VCaP (cell line): ENCODE data around the gene TSPAN2.
"Not testable (repeated sequence)": the region's sequence is repeated elsewhere in the genome, so short reads cannot be mapped to it uniquely, and the experiment has no call there.

Source experiments
- H3K27ac ChIP-seq: fragments of 450-650 bp; 2 replicates; pipeline ENCODE4 v1.5.1; 2017
- CTCF ChIP-seq: fragments of 450-650 bp; conservative IDR thresholded peaks from 2 replicates; pipeline ENCODE4 v1.5.1; 2017; ENCODE audit warnings: mild to moderate bottlenecking, moderate library complexity

The TSPAN2 gene

DNA sequence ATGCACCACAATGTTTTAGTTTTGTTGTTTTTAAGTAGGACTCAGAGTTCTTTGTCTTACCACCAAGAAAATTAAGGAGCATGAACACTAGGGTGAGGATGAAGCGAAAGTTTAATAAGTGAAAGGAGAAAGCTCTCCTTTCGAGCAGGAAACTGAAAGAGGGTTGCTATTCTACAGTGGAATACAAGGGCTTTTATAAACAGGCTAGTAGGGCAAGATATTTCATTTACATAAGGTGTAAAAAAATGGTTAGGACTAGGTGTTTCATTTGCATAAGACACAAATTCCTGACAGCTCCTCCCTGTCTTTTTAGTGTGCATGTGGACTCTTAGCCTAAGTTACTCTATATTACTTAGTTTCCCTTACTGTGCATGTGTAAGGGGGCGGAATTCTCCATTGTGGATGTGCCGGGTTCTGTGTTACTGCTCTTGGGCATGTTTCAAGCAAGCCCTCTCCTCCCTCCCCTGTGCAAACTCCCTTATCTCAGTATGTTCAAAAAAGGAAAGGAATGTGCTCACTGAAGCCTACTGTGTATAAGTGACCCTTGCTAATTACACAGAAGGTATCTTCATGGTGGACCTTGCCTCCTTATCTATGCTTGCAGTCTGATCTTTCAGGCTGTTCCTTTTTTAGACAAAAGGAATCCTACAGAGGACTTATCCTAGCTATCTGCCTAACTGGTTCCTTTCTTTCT lies 52.3 kb downstream of the TSPAN2 start:
- no peak for TF ChIP-seq CTCF
- no peak overlapping the region for H3K27ac ChIP-seq

DNA sequence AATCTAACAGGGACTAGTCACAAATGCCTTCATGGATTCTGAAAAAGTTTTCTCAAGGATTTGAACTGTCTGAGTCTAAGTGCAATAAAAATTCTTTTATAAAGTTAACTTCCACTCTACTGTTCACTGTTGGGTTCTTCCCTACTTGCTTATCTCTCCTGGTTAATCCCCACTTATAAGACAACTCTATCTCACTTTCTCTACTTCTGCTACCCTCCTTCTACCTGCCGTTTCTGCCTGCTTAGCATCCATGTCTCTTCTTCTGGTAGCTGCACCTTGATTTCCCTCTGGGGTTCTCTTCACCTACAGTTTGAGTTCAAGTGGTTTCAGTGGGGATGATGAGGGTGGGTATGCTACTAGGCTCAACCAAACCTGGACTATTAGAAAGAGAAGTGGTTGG lies 53.7 kb downstream of the TSPAN2 start:
- TF ChIP-seq CTCF: no peak
- H3K27ac ChIP-seq: no peak overlapping the region

- no peak for TF ChIP-seq CTCF
These were observed 57.7 kb downstream of the TSPAN2 start for GRCh38 chr1:115031595-115031994.

DNA sequence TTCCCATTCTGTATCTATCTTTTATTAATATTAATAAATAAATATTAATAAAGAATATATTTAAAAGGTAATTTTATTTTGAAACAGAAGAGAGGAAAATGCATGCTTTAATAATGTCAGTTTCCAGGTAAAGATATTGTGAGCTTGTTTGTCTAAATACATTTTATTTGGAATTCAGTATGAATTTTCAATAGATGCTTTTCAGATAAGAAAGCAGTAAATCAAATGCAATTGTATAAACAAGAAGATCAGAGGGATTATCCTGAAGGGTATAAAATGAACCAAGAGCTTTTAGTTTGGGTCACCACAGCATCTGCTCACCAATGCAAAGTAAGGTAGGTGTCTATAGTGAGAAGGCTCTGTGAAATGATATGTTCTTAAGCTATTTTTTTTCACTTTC lies 59.8 kb downstream of the TSPAN2 start, which contains the start of gene TSHB:
TSHB (plus strand) TSS at position 301 of the 400 bp plus-strand sequence. CDS start 3,537 bp downstream, outside the sequence.
- no peak for TF ChIP-seq CTCF
- H3K27ac ChIP-seq: no peak within 1 kb of the TSS

More at GRCh38 chr1:115031595-115031994, 57.7 kb downstream of the TSPAN2 start:
- H3K27ac ChIP-seq: no peak overlapping the region

DNA sequence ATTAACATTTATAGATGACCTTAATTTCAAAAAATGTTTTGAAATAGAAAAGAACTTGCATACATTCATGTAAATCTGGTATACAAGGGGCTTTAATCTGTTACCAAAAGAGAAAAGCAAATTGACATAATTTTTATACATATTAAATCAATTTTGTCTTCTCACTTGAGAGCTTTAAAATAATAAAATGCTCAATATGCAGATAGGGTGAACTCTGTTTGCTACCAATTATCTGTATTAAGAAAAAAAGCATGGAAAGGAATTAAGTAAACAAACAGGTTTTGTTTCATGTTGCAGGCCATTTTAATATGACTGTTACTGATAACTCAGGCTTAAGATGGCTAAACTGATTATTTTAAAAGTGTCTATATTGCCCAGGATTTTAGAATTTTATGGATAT lies 65.7 kb downstream of the TSPAN2 start:
- no peak overlapping the region for H3K27ac ChIP-seq
- no peak for TF ChIP-seq CTCF

DNA sequence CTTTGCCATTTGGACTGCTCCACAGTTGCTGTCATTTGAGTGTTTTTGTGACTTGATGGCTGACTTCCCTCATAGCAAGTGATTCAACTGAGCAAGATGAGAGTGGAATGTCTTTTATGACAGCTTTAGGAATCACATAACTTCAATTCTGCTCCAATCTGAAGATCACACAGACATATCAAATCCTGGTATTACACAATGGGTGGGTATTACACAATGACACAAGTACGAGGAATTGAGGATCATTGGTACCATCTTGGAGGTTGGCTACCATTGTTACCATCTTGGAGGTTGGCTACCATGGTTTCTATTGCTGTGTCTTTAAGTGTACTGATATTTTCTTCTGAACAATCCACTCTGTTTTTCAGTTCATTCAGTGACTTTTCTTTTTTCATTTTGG lies 68.2 kb downstream of the TSPAN2 start:
- no peak overlapping the region for H3K27ac ChIP-seq
- no peak for TF ChIP-seq CTCF

DNA sequence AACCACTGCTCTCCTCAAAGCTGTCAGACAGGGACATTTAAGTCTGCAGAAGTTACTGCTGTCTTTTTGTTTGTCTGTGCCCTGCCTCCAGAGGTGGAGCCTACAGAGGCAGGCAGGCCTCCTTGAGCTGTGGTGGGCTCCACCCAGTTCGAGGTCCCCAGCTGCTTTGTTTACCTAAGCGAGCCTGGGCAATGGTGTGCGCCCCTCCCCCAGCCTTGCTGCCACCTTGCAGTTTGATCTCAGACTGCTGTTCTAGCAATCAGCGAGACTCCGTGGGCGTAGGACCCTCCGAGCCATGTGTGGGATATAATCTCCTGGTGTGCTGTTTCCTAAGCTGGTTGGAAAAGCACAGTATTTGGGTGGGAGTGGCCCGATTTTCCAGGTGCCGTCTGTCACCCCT lies 69.8 kb downstream of the TSPAN2 start:
- H3K27ac ChIP-seq: not testable (repeated sequence)

DNA sequence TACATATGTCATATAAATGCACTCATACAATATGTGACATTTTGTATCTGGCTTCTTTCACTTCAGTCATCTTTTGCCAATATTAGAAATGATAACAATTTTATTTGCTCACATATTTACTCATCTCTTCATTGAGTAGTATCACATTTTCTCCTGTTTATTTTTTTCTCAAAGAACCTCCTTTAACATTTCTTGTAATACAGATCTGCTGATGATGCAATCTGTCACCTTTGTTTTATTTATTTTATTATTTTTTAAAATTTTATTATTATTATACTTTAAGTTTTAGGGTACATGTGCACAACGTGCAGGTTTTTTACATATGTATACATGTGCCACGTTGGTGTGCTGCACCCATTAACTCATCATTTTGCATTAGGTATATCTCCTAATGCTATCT lies 75.5 kb downstream of the TSPAN2 start:
- TF ChIP-seq CTCF: no peak
- H3K27ac ChIP-seq: no peak overlapping the region
